ENCODE results near the gene CTDSP2. TPM values are rescaled to one million over a fixed set of nuclear protein-coding genes. Genes with fewer than 3 reads are reported as not detected.

The CTDSP2 gene
- total RNA-seq, 4 donors from 2014 or later = 87.5 to 196 (median 128) TPM

DNA sequence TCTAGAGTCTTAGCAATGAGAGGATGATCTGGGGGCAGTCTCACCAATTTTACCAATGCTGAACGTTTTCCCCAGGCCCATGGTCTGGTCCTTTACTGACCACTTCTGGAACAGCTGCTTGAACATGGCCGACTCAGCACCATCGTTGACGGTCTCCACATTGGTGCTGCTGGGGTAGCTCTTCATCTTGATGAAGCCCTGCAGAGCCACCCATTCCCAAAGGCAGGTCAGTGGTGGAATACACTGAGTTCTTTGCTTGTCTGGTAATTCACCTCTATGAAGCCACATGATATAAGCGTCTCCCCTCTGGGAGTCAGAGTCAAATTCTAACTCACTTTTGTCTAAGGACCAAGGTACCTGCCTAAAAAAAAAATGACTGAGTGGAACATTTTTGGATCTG, 38.2 kb downstream of the CTDSP2 start:
- Histone ChIP-seq H3K36me3 (peaks cover 0 to 46% (median 0%) of the 10 kb centered on the region in 3 donors), H3K9me3 (no peaks in the 10 kb centered on the region), H3K4me1 (no peaks in the 10 kb centered on the region), H3K27ac (no peak overlapping the region), H3K27me3 (no peaks in the 10 kb centered on the region), H3K4me3 (no peak overlapping the region)
- no peak for DNase-seq
- TF ChIP-seq POLR2A (IDR thresholded peaks at IDR 0.05) (no peak), CTCF (IDR thresholded peaks at IDR 0.05) (no peak)

DNA sequence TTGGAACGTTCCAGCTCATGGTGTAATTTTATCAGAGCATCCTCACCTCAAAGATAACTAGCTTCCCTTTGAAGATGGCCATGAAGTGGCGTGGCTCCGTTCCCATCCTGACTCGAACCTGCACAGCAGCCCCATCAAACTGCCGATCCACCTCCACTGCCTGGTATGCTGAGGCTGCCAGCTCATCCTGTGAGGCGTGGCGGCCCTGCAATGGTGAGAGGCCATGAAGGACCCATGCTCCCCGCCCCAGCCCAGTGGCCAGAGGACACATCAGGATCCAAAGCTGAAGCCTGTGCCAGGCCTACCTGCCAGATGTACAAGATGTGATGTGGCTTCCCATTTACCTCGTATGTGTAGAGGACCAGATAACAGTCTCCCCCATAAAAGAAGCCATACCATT, 39.2 kb downstream of the CTDSP2 start:
- no peak overlapping the region for H3K4me3 ChIP-seq
- H3K4me1 ChIP-seq = no peaks in the 10 kb centered on the region
- no peak for DNase-seq
- no peak overlapping the region for H3K27ac ChIP-seq
- TF ChIP-seq CTCF (IDR thresholded peaks at IDR 0.05) (no peak), POLR2A (IDR thresholded peaks at IDR 0.05) (no peak)
- no peaks in the 10 kb centered on the region for H3K9me3 ChIP-seq
- peaks cover 0 to 55% (median 0%) of the 10 kb centered on the region in 3 donors for H3K36me3 ChIP-seq
- H3K27me3 ChIP-seq = no peaks in the 10 kb centered on the region

- Histone ChIP-seq H3K27me3 (no peaks in the 10 kb centered on the region), H3K4me3 (no peak overlapping the region), H3K27ac (no peak overlapping the region), H3K9me3 (no peaks in the 10 kb centered on the region), H3K36me3 (peaks cover 0 to 61% (median 0%) of the 10 kb centered on the region in 3 donors), H3K4me1 (no peaks in the 10 kb centered on the region)
- DNase-seq = no peak
- TF ChIP-seq CTCF (IDR thresholded peaks at IDR 0.05) (no peak), POLR2A (IDR thresholded peaks at IDR 0.05) (no peak)
Observed at GRCh38 chr12:57806677-57807076, 39.9 kb downstream of the CTDSP2 start.

DNA sequence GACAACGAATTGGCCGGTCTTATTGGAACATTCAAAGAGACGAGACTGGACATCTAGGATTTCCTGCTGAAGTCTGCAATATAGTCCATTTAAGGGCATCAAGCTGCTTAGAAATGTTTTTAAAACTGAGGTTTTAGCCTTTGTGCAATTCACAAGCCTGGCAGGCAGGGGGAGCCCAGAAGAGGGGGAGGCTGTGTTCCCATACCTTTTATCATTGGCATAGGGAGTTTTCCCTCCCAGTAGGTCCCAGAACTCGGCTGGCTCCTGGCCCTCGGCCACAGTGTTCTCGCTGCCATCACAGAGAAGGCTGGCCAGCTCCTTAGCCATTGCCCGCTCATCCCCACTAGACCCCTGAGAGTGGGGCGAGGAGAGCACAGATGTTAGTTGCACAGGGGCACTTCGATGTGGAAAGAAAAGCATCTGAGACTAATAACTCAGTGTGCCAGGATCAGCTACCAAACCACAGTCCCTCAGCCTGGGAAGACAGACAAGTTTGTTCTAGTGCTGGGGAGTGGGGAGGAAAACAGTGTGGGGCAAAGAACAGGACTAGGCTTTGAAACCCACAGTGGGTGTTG, 43.1 kb downstream of the CTDSP2 start:
- H3K27me3 ChIP-seq = no peaks in the 10 kb centered on the region
- H3K4me1 ChIP-seq = no peaks in the 10 kb centered on the region
- DNase-seq = peak in 1 of 3 donors; percentile 56
- TF ChIP-seq CTCF (IDR thresholded peaks at IDR 0.05) (peak; percentile 32 to 75 (median 66)), POLR2A (IDR thresholded peaks at IDR 0.05) (no peak)
- no peaks in the 10 kb centered on the region for H3K9me3 ChIP-seq
- no peak overlapping the region for H3K4me3 ChIP-seq
- no peak overlapping the region for H3K27ac ChIP-seq
- H3K36me3 ChIP-seq = peaks cover 0 to 72% (median 0%) of the 10 kb centered on the region in 3 donors

GRCh38 chr12:57802607-57803006, 43.9 kb downstream of the CTDSP2 start:
- H3K27ac ChIP-seq = no peak overlapping the region
- no peaks in the 10 kb centered on the region for H3K9me3 ChIP-seq
- no peaks in the 10 kb centered on the region for H3K27me3 ChIP-seq
- no peak for DNase-seq
- no peaks in the 10 kb centered on the region for H3K4me1 ChIP-seq
- peaks cover 0 to 72% (median 0%) of the 10 kb centered on the region in 3 donors for H3K36me3 ChIP-seq
- H3K4me3 ChIP-seq = no peak overlapping the region
- TF ChIP-seq POLR2A (IDR thresholded peaks at IDR 0.05) = no peak
- no peak for TF ChIP-seq CTCF (IDR thresholded peaks at IDR 0.05)

DNA sequence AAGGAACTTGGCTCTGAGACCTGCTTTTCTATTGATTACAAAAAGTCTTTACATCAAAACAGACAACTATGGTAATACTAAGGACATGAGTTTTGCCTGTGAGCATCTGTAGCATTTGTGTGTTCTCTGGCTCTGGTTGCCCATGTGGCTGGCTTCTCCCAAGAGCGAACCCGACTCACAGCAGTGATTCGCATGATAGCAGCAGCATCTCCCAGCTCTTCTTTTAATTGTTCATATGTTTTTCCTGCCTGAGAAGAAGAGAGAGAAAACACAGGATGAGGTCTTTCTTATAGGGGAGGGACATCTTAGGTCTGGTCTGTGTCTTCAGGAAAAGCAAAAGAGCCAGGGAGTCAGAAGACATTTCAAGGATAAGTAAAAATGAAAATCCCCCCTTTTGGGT, 45.6 kb downstream of the CTDSP2 start:
- no peak overlapping the region for H3K4me3 ChIP-seq
- H3K36me3 ChIP-seq = peaks cover 0 to 72% (median 0%) of the 10 kb centered on the region in 3 donors
- H3K4me1 ChIP-seq = no peaks in the 10 kb centered on the region
- TF ChIP-seq CTCF (IDR thresholded peaks at IDR 0.05) (no peak), POLR2A (IDR thresholded peaks at IDR 0.05) (no peak)
- H3K27me3 ChIP-seq = no peaks in the 10 kb centered on the region
- no peaks in the 10 kb centered on the region for H3K9me3 ChIP-seq
- no peak for DNase-seq
- H3K27ac ChIP-seq = no peak overlapping the region
